ENCODE measurements around the gene MAD1L1.

GRCh38 chr7:2241580-2242540 is 9.1 kb upstream of the MAD1L1 start, which contains the start of the genes MRM2 and NUDT1:
- TF ChIP-seq, protein P1, sequence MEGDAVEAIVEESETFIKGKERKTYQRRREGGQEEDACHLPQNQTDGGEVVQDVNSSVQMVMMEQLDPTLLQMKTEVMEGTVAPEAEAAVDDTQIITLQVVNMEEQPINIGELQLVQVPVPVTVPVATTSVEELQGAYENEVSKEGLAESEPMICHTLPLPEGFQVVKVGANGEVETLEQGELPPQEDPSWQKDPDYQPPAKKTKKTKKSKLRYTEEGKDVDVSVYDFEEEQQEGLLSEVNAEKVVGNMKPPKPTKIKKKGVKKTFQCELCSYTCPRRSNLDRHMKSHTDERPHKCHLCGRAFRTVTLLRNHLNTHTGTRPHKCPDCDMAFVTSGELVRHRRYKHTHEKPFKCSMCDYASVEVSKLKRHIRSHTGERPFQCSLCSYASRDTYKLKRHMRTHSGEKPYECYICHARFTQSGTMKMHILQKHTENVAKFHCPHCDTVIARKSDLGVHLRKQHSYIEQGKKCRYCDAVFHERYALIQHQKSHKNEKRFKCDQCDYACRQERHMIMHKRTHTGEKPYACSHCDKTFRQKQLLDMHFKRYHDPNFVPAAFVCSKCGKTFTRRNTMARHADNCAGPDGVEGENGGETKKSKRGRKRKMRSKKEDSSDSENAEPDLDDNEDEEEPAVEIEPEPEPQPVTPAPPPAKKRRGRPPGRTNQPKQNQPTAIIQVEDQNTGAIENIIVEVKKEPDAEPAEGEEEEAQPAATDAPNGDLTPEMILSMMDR (conservative IDR thresholded peaks at IDR 0.05), result no peak
- no peak for TF ChIP-seq EZH2 (IDR thresholded peaks at IDR 0.05; ENCODE audit: low read depth)

Measured in PC-9 (cell line).